Activated naive CD8-positive, alpha-beta T cell treated with anti-CD3 and anti-CD28 coated beads, Interleukin-2, amount 10 ng/mL, durations not matched to agents 7 days and 5 days (primary cell): ENCODE results near the gene TRPM2. TPM values are rescaled to one million over a fixed set of nuclear protein-coding genes. Genes with fewer than 3 reads are reported as not detected.
"Not testable (repeated sequence)": the region's sequence is repeated elsewhere in the genome, so short reads cannot be mapped to it uniquely, and the experiment has no call there.

ENCODE experiments used
- ATAC-seq: fragments of 150-1000 bp; cut with Tn5 transposase; one replicate; pipeline ENCODE4 v1.10.0; 2021; ENCODE audit warnings: low read depth, moderate library complexity
- POLR2A ChIA-PET: fragments of 350-600 bp; sonication (Branson Sonifier 250); formaldehyde crosslinking; loops from one replicate; lab custom pipeline; 2021; ENCODE audit warnings: antibody characterized with exemption; lab: Charles Lee
- DNase-seq: peaks from one replicate; pipeline ENCODE4 v3.0.0; 2021
- H3K27ac Mint-ChIP-seq: one replicate; pipeline ENCODE4 v1.8.0; 2022; ENCODE audit warnings: mild to moderate bottlenecking, mixed read lengths
- H3K27me3 Mint-ChIP-seq: one replicate; pipeline ENCODE4 v1.8.0; 2022; ENCODE audit warnings: mild to moderate bottlenecking, moderate library complexity, mixed read lengths
- H3K36me3 Mint-ChIP-seq: one replicate; pipeline ENCODE4 v1.8.0; 2021; ENCODE audit warnings: mild to moderate bottlenecking, mixed read lengths
- H3K4me1 Mint-ChIP-seq: one replicate; pipeline ENCODE4 v1.8.0; 2021; ENCODE audit warnings: mixed read lengths
- H3K4me3 Mint-ChIP-seq: one replicate; pipeline ENCODE4 v1.8.0; 2022; ENCODE audit warnings: mild to moderate bottlenecking, moderate library complexity, mixed read lengths
- H3K9me3 Mint-ChIP-seq: one replicate; pipeline ENCODE4 v1.8.0; 2021; ENCODE audit warnings: mixed read lengths
- total RNA-seq, 2 experiments: library from RNA; stranded (reverse); gene quantifications; one replicate each; pipeline ENCODE4 v1.2.3, GENCODE V29; 2021

The TRPM2 gene
- total RNA-seq, 2 experiments from 2014 or later: 29.6 to 31.1 TPM

- Mint-ChIP-seq H3K4me1 (no peaks in the 10 kb centered on the region), H3K36me3 (no peaks in the 10 kb centered on the region), H3K9me3 (no peaks in the 10 kb centered on the region), H3K4me3 (no peak overlapping the region), H3K27me3 (no peaks in the 10 kb centered on the region), H3K27ac (peak overlapping the region; percentile 30)
- no peak for DNase-seq
- POLR2A ChIA-PET: interaction anchor here (1.4 kb wide), 1 partner anchor 122 kb away, joined by 3 read pairs; no protein-coding TSS in a partner anchor
- no peak for ATAC-seq
Observed at GRCh38 chr21:44334329-44335030, 18.9 kb upstream of the TRPM2 start.

GRCh38 chr21:44335266-44336059 lies 18.0 kb upstream of the TRPM2 start:
- no peak overlapping the region for H3K27ac Mint-ChIP-seq
- no peaks in the 10 kb centered on the region for H3K36me3 Mint-ChIP-seq
- POLR2A ChIA-PET: interaction anchor here (1.4 kb wide), 1 partner anchor 121 kb away, joined by 3 read pairs; no protein-coding TSS in a partner anchor
- no peak for DNase-seq
- H3K4me3 Mint-ChIP-seq: no peak overlapping the region
- no peak for ATAC-seq
- H3K4me1 Mint-ChIP-seq: peaks cover 7% of the 10 kb centered on the region
- H3K9me3 Mint-ChIP-seq: no peaks in the 10 kb centered on the region
- no peaks in the 10 kb centered on the region for H3K27me3 Mint-ChIP-seq

GRCh38 chr21:44337449-44337848 lies 16.0 kb upstream of the TRPM2 start:
- no peak for ATAC-seq
- Mint-ChIP-seq H3K27ac (no peak overlapping the region), H3K4me1 (peaks cover 11% of the 10 kb centered on the region), H3K27me3 (no peaks in the 10 kb centered on the region), H3K9me3 (no peaks in the 10 kb centered on the region), H3K36me3 (no peaks in the 10 kb centered on the region), H3K4me3 (no peak overlapping the region)
- POLR2A ChIA-PET: interaction anchor here (8.5 kb wide), 1 partner anchor 16 kb away, joined by 60 read pairs; the partner anchor contains the start of gene TRPM2
- DNase-seq: no peak

GRCh38 chr21:44337941-44338895 lies 15.2 kb upstream of the TRPM2 start:
- ATAC-seq (no peak), DNase-seq (peak; percentile 63)
- H3K27me3 Mint-ChIP-seq: no peaks in the 10 kb centered on the region
- H3K9me3 Mint-ChIP-seq: no peaks in the 10 kb centered on the region
- peaks cover 11% of the 10 kb centered on the region for H3K4me1 Mint-ChIP-seq
- H3K36me3 Mint-ChIP-seq: no peaks in the 10 kb centered on the region
- peak overlapping the region; percentile 64 for H3K27ac Mint-ChIP-seq
- H3K4me3 Mint-ChIP-seq: peak overlapping the region; percentile 64
- POLR2A ChIA-PET: interaction anchor here (0.6 to 8.5 kb wide), 7 partner anchors 9 to 1807 kb away, joined by 3 to 60 read pairs (median 4); partner anchors contain the start of genes LRRC3 and TRPM2

GRCh38 chr21:44338971-44339910 lies 14.2 kb upstream of the TRPM2 start, which contains the start of gene CFAP410:
CFAP410 (minus strand) TSS chr21:44339390; CDS start chr21:44339194, 196 bp downstream.
- Mint-ChIP-seq H3K9me3 (no peaks in the 10 kb centered on the region), H3K4me3 (peak within 1 kb of the TSS; percentile 91), H3K27me3 (no peaks in the 10 kb centered on the region), H3K4me1 (peaks cover 11% of the 10 kb centered on the region), H3K36me3 (no peaks in the 10 kb centered on the region), H3K27ac (peak within 1 kb of the TSS; percentile 96)
- POLR2A ChIA-PET: interaction anchor here (0.5 to 8.5 kb wide), 8 partner anchors 9 to 1808 kb away, joined by 3 to 60 read pairs (median 4); partner anchors contain the start of genes LRRC3 and TRPM2
- peak; percentile 97 for ATAC-seq
- DNase-seq: peak; percentile 96

GRCh38 chr21:44341726-44342458 lies 11.5 kb upstream of the TRPM2 start:
- H3K36me3 Mint-ChIP-seq, H3K9me3 Mint-ChIP-seq, ATAC-seq, H3K27ac Mint-ChIP-seq, DNase-seq, H3K4me3 Mint-ChIP-seq: not testable (repeated sequence)
- H3K27me3 Mint-ChIP-seq: peaks cover 11% of the 10 kb centered on the region
- H3K4me1 Mint-ChIP-seq: peaks cover 11% of the 10 kb centered on the region
- POLR2A ChIA-PET: interaction anchor here (8.5 kb wide), 1 partner anchor 12 kb away, joined by 60 read pairs; the partner anchor contains the start of gene TRPM2

GRCh38 chr21:44342981-44343380 lies 10.4 kb upstream of the TRPM2 start:
- H3K4me3 Mint-ChIP-seq, DNase-seq, H3K27ac Mint-ChIP-seq, H3K36me3 Mint-ChIP-seq, ATAC-seq, H3K9me3 Mint-ChIP-seq: not testable (repeated sequence)
- POLR2A ChIA-PET: interaction anchor here (0.6 to 8.5 kb wide), 2 partner anchors 11 to 192 kb away, joined by 4 to 60 read pairs; partner anchors contain the start of gene TRPM2
- peaks cover 11% of the 10 kb centered on the region for H3K4me1 Mint-ChIP-seq
- peaks cover 11% of the 10 kb centered on the region for H3K27me3 Mint-ChIP-seq

GRCh38 chr21:44344541-44345183 lies 8.8 kb upstream of the TRPM2 start:
- peaks cover 22% of the 10 kb centered on the region for H3K27me3 Mint-ChIP-seq
- H3K27ac Mint-ChIP-seq: no peak overlapping the region
- peaks cover 11% of the 10 kb centered on the region for H3K4me1 Mint-ChIP-seq
- DNase-seq: no peak
- no peak overlapping the region for H3K4me3 Mint-ChIP-seq
- H3K36me3 Mint-ChIP-seq: no peaks in the 10 kb centered on the region
- H3K9me3 Mint-ChIP-seq: no peaks in the 10 kb centered on the region
- POLR2A ChIA-PET: interaction anchor here (0.7 to 8.5 kb wide), 2 partner anchors 9 to 422 kb away, joined by 3 to 60 read pairs; partner anchors contain the start of gene TRPM2
- no peak for ATAC-seq

GRCh38 chr21:44345495-44345894 lies 7.9 kb upstream of the TRPM2 start:
- Mint-ChIP-seq H3K27me3 (peaks cover 22% of the 10 kb centered on the region), H3K4me3 (no peak overlapping the region), H3K4me1 (peaks cover 5% of the 10 kb centered on the region), H3K27ac (no peak overlapping the region), H3K36me3 (no peaks in the 10 kb centered on the region), H3K9me3 (no peaks in the 10 kb centered on the region)
- POLR2A ChIA-PET: interaction anchor here (0.7 to 8.5 kb wide), 2 partner anchors 8 to 422 kb away, joined by 3 to 60 read pairs; partner anchors contain the start of gene TRPM2
- ATAC-seq (no peak), DNase-seq (no peak)

- Mint-ChIP-seq H3K27me3 (peaks cover 28% of the 10 kb centered on the region), H3K4me3 (no peak overlapping the region), H3K9me3 (no peaks in the 10 kb centered on the region), H3K36me3 (no peaks in the 10 kb centered on the region), H3K27ac (no peak overlapping the region), H3K4me1 (peaks cover 13% of the 10 kb centered on the region)
- POLR2A ChIA-PET: interaction anchor here (1.1 kb wide), 1 partner anchor 8 kb away, joined by 4 read pairs; the partner anchor contains the start of gene CFAP410
- DNase-seq (no peak), ATAC-seq (no peak)
Observed at GRCh38 chr21:44347911-44348451, 5.4 kb upstream of the TRPM2 start.
